ENCODE results near the gene ZNF205. TPM values are rescaled to one million over a fixed set of nuclear protein-coding genes. Genes with fewer than 3 reads are reported as not detected.

ZNF205 gene
- total and polyA plus RNA-seq, 2 of the 4 experiments (the other 2 are of a cell fraction), result 8.2 to 12.7 TPM

GRCh38 chr16:3144321-3144983 is 32.1 kb downstream of the ZNF205 start:
- Histone ChIP-seq H3K79me1 (ENCODE audit: low read depth in 1 of 2, low read length in 2 of 2) (peaks cover 0 to 6% of the 10 kb centered on the region in 2 experiments; a peak in 2 of 4 replicates), H4K91ac (ENCODE audit: insufficient read depth, low read depth, low read length) (no peak overlapping the region), H4K5ac (ENCODE audit: low read depth, low read length) (no peak overlapping the region), H3K27me3 (ENCODE audit: control insufficient read depth, insufficient read depth, low read length) (no peaks in the 10 kb centered on the region), H3K4ac (ENCODE audit: low read depth, low read length) (no peak overlapping the region), H3K23ac (ENCODE audit: low read depth, low read length) (no peak overlapping the region), H3K4me2 (ENCODE audit: low read depth, low read length) (no peak overlapping the region), H2BK20ac (ENCODE audit: low read depth, low read length) (no peak overlapping the region), H3K9ac (ENCODE audit: low read depth, low read length) (no peak overlapping the region), H3K56ac (ENCODE audit: extremely low read depth, insufficient read depth, low read length) (no peak overlapping the region), H2BK120ac (ENCODE audit: low read depth, low read length) (no peak overlapping the region), H2AK5ac (ENCODE audit: low read depth, low read length) (no peak overlapping the region), H4K20me1 (ENCODE audit: insufficient read depth, low read length) (no peaks in the 10 kb centered on the region), H4K8ac (ENCODE audit: low read depth in 2 of 2, low read length in 2 of 2) (no peak overlapping the region), H3K9me3 (ENCODE audit: control insufficient read depth, insufficient read depth, low read length) (no peaks in the 10 kb centered on the region), H2AFZ (replicated peaks; ENCODE audit: low read length, poor library complexity) (no peak overlapping the region), H3K4me3 (ENCODE audit: insufficient read depth, low read depth, low read length) (no peak overlapping the region), H3K9me1 (ENCODE audit: insufficient read depth, low read length) (0 out of 2 replicates have a peak, but pooled peaks cover 9% of the 10 kb centered on the region), H3K27ac (ENCODE audit: insufficient read depth, low read length) (no peak overlapping the region), H3K14ac (replicated peaks; ENCODE audit: low read depth, low read length) (no peak overlapping the region), H3K4me1 (ENCODE audit: control insufficient read depth, insufficient read depth, low read length) (peaks cover 2% of the 10 kb centered on the region), H2BK15ac (ENCODE audit: low read depth, low read length) (no peak overlapping the region), H3K36me3 (ENCODE audit: control insufficient read depth, insufficient read depth, low read length) (peaks cover 12% of the 10 kb centered on the region), H3K18ac (ENCODE audit: low read depth, low read length) (no peak overlapping the region), H2AK9ac (replicated peaks; ENCODE audit: low read depth, low read length, poor library complexity) (no peak overlapping the region), H2BK5ac (ENCODE audit: low read depth, low read length, poor library complexity, severe bottlenecking) (no peak overlapping the region)
- ChIA-PET CTCF (no interaction called here), POLR2A (ENCODE audit: unreplicated experiment) (no interaction called here)
- dilution Hi-C loops (cut with HindIII; ENCODE audit: low sequenced_read_pairs, unreplicated experiment) (no loop called here), intact Hi-C loops (cut with micrococcal nuclease) (no loop called here), in situ Hi-C loops (cut with MboI; ENCODE audit: low sequenced_read_pairs) (no loop called here)
- ATAC-seq (ENCODE audit: low read depth) (no peak), DNase-seq (no peak)
- BruUV-seq (replicated peaks), result no TSS peak
- no peak for TF ChIP-seq MAFK (IDR thresholded peaks at IDR 0.05; ENCODE audit: low read depth, low read length)
- 66% methylated on average over 5 of the region's 18 CpGs; no CpG with 5 or more reads in 1 of the 2 experiments for WGBS, 2 experiments (ENCODE audit: extremely low coverage in 2 of 2, insufficient read length in 1 of 2)
